Esophagus muscularis mucosa (tissue), 4 donors: ENCODE results near the gene UCHL5.

Experiments used
- CTCF ChIP-seq, 3 experiments: fragments of 200-600 bp in 2 of 3; fragments of 450-650 bp in 1 of 3; sonication (generic) in 2 of 3; IDR thresholded peaks; one replicate each; pipeline ENCODE4 v1.5.1; 2017 to 2019; ENCODE audit warnings: antibody characterized with exemption in 3 of 3, mild to moderate bottlenecking in 2 of 3, moderate library complexity in 1 of 3
- EP300 ChIP-seq: sonication (generic); formaldehyde crosslinking; IDR thresholded peaks from one replicate; pipeline ENCODE4 v1.6.1; 2017; ENCODE audit warnings: antibody characterized with exemption
- POLR2A ChIP-seq: fragments of 450-650 bp; IDR thresholded peaks from one replicate; pipeline ENCODE4 v1.6.1; 2017; ENCODE audit warnings: antibody characterized with exemption, moderate library complexity, mild to moderate bottlenecking, low read depth
- POLR2AphosphoS5 ChIP-seq, 2 donors: sonication (generic); formaldehyde crosslinking; IDR thresholded peaks; one replicate each; pipeline ENCODE4 v1.6.1; 2017; ENCODE audit warnings: antibody characterized with exemption in 2 of 2

GRCh38 chr1:192967901-192968300, 91.3 kb downstream of the UCHL5 start:
- TF ChIP-seq POLR2A (no peak), CTCF (IDR thresholded peaks at IDR 0.05) (no peak), POLR2AphosphoS5 (IDR thresholded peaks at IDR 0.05) (no peak), EP300 (no peak)
